Endodermal cell (in vitro differentiated cells): ENCODE data around the gene TBC1D4. TPM values are rescaled to one million over a fixed set of nuclear protein-coding genes. Genes with fewer than 3 reads are reported as not detected.
"Not testable (repeated sequence)": the region's sequence is repeated elsewhere in the genome, so short reads cannot be mapped to it uniquely, and the experiment has no call there.

ENCODE experiments used
- DNase-seq: peaks from one replicate; pipeline ENCODE4 v3.0.0-alpha.2; 2017
- H3K27ac ChIP-seq: 2 replicates; pipeline ENCODE4 v1.5.1; 2013; ENCODE audit warnings: mild to moderate bottlenecking, low read depth, low read length, moderate library complexity
- H3K27me3 ChIP-seq: 2 replicates; pipeline ENCODE4 v1.6.1; 2013; ENCODE audit warnings: mild to moderate bottlenecking, low read length, moderate library complexity; ENCODE audit not compliant: insufficient read depth, control insufficient read depth, poor library complexity, severe bottlenecking
- H3K36me3 ChIP-seq: 2 replicates; pipeline ENCODE4 v1.7.0; 2013; ENCODE audit warnings: mild to moderate bottlenecking, low read length, moderate library complexity; ENCODE audit not compliant: control insufficient read depth, insufficient read depth
- H3K4me1 ChIP-seq: one replicate; pipeline ENCODE4 v1.7.0; 2013; ENCODE audit warnings: low read length; ENCODE audit not compliant: control insufficient read depth, insufficient read depth
- H3K4me3 ChIP-seq: 2 replicates; pipeline ENCODE4 v1.5.1; 2013; ENCODE audit warnings: mild to moderate bottlenecking, low read length, moderate library complexity
- H3K9ac ChIP-seq: 2 replicates; pipeline ENCODE4 v1.6.1; 2013; ENCODE audit warnings: mild to moderate bottlenecking, low read length, moderate library complexity; ENCODE audit not compliant: poor library complexity, severe bottlenecking; ENCODE audit errors: extremely low read depth
- H3K9me3 ChIP-seq: 2 replicates; pipeline ENCODE4 v1.6.1; 2013; ENCODE audit warnings: mild to moderate bottlenecking, low read length, moderate library complexity; ENCODE audit not compliant: control insufficient read depth
- H3K27ac Mint-ChIP-seq: 2 replicates; pipeline ENCODE4 v1.8.0; 2020; ENCODE audit warnings: mixed read lengths
- H3K27me3 Mint-ChIP-seq: 2 replicates; pipeline ENCODE4 v1.8.0; 2021; ENCODE audit warnings: mild to moderate bottlenecking, mixed read lengths; ENCODE audit not compliant: insufficient read depth
- H3K36me3 Mint-ChIP-seq: 2 replicates; pipeline ENCODE4 v1.8.0; 2020; ENCODE audit warnings: low read depth, mixed read lengths
- H3K4me1 Mint-ChIP-seq: 2 replicates; pipeline ENCODE4 v1.8.0; 2020; ENCODE audit warnings: mixed read lengths
- H3K4me3 Mint-ChIP-seq: 2 replicates; pipeline ENCODE4 v1.8.0; 2020; ENCODE audit warnings: mild to moderate bottlenecking, moderate library complexity, mixed read lengths
- H3K9me3 Mint-ChIP-seq: 2 replicates; pipeline ENCODE4 v1.8.0; 2020; ENCODE audit warnings: mild to moderate bottlenecking, mixed read lengths
- WGBS, 2 experiments: methylation state at CpG; one replicate each; pipeline versions ENCODE4 v1.1.5 to v1.1.7; 2013; ENCODE audit warnings: missing lambda C conversion rate in 2 of 2, mixed read lengths in 1 of 2; ENCODE audit not compliant: insufficient coverage in 1 of 2, insufficient read length in 1 of 2; 5-methylcytosine and 5-hydroxymethylcytosine counted together
- total RNA-seq, 2 donors: library from RNA; stranded (reverse); fragmentation: NEBNext Ultra II Directional in 1 of 2; extraction: Animal tissue kit (Norgen Biotek cat#: 25700) in 1 of 2; gene quantifications; 2 replicates in 1 of 2; 3 replicates in 1 of 2; pipeline ENCODE4 v1.2.1, GENCODE V29; 2021
- TF ChIP-seq, protein P1 (sequence below): fragments of 200-600 bp; sonication (generic); conservative IDR thresholded peaks from 2 replicates; pipeline ENCODE4 v1.5.0; 2021; ENCODE audit warnings: antibody characterized with exemption, mild to moderate bottlenecking

Gene TBC1D4
- total RNA-seq, 2 donors from 2014 or later = 3.2 to 4.7 TPM

DNA sequence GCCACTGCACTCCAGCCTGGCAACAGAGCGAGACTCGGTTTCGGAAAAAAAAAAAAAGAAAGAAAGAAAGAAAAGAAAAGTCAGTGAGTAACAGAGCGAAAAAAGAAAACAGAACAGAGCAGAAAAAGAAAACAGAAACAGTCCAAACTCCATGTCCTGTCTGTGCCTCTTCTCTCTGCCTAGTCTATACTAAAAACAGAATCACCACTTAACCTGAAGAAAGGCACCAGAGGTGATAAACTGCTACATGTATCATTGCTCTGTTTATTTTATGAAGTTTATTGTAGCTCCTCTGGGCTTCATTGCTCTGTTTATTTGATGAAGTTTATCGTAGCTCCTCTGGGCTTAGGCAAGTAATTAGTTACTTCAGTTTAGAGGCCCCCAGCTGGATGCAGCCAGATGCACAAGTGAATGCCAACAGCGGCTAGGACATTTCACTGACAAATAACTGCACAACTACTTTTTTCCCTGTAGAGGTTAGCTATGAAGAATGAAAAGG is 39.2 kb downstream of the TBC1D4 start:
- Mint-ChIP-seq H3K27ac (no peak overlapping the region), H3K36me3 (no peaks in the 10 kb centered on the region), H3K27me3 (no peaks in the 10 kb centered on the region), H3K4me3 (no peak overlapping the region), H3K9me3 (no peaks in the 10 kb centered on the region), H3K4me1 (peaks cover 4% of the 10 kb centered on the region)
- Histone ChIP-seq H3K4me3 (no peak overlapping the region), H3K36me3 (no peaks in the 10 kb centered on the region), H3K4me1 (no peaks in the 10 kb centered on the region), H3K9ac (no peak overlapping the region), H3K27me3 (no peaks in the 10 kb centered on the region), H3K27ac (no peak overlapping the region), H3K9me3 (no peaks in the 10 kb centered on the region)
- WGBS, 2 experiments = 95 to 97% methylated on average over 4 to 6 of the region's 6 CpGs
- DNase-seq = no peak
- TF ChIP-seq, protein P1, sequence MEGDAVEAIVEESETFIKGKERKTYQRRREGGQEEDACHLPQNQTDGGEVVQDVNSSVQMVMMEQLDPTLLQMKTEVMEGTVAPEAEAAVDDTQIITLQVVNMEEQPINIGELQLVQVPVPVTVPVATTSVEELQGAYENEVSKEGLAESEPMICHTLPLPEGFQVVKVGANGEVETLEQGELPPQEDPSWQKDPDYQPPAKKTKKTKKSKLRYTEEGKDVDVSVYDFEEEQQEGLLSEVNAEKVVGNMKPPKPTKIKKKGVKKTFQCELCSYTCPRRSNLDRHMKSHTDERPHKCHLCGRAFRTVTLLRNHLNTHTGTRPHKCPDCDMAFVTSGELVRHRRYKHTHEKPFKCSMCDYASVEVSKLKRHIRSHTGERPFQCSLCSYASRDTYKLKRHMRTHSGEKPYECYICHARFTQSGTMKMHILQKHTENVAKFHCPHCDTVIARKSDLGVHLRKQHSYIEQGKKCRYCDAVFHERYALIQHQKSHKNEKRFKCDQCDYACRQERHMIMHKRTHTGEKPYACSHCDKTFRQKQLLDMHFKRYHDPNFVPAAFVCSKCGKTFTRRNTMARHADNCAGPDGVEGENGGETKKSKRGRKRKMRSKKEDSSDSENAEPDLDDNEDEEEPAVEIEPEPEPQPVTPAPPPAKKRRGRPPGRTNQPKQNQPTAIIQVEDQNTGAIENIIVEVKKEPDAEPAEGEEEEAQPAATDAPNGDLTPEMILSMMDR = no peak

DNA sequence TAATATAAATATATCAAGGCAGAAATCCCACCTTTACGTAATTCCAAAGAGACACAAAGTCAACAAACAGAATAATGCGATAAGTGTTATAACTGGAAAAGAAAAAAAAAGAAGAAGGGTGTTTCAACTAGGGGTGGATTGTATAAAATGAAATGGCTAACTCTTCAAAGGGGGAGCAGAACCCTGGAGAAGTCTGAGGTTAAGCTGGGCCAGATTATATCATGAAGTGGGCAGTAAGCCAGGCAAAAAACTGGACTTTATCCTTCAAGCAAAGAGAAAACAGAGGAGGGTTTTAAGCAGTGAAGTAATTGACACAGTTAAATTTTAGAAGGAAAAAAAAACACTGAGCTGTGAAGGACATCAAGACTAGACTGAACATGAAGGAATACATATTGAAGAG is 41.9 kb downstream of the TBC1D4 start:
- H3K9ac ChIP-seq = no peak overlapping the region
- no peaks in the 10 kb centered on the region for H3K27me3 ChIP-seq
- Mint-ChIP-seq H3K27ac (no peak overlapping the region), H3K4me3 (no peak overlapping the region), H3K4me1 (peaks cover 4% of the 10 kb centered on the region), H3K27me3 (no peaks in the 10 kb centered on the region), H3K9me3 (no peaks in the 10 kb centered on the region), H3K36me3 (no peaks in the 10 kb centered on the region)
- no peaks in the 10 kb centered on the region for H3K9me3 ChIP-seq
- no peak for DNase-seq
- 83% methylated on average over 1 of the region's 2 CpGs; no CpG with 5 or more reads in 1 of the 2 experiments for WGBS, 2 experiments
- no peak overlapping the region for H3K27ac ChIP-seq
- no peaks in the 10 kb centered on the region for H3K4me1 ChIP-seq
- no peaks in the 10 kb centered on the region for H3K36me3 ChIP-seq
- H3K4me3 ChIP-seq = no peak overlapping the region
- TF ChIP-seq, protein P1 = no peak

DNA sequence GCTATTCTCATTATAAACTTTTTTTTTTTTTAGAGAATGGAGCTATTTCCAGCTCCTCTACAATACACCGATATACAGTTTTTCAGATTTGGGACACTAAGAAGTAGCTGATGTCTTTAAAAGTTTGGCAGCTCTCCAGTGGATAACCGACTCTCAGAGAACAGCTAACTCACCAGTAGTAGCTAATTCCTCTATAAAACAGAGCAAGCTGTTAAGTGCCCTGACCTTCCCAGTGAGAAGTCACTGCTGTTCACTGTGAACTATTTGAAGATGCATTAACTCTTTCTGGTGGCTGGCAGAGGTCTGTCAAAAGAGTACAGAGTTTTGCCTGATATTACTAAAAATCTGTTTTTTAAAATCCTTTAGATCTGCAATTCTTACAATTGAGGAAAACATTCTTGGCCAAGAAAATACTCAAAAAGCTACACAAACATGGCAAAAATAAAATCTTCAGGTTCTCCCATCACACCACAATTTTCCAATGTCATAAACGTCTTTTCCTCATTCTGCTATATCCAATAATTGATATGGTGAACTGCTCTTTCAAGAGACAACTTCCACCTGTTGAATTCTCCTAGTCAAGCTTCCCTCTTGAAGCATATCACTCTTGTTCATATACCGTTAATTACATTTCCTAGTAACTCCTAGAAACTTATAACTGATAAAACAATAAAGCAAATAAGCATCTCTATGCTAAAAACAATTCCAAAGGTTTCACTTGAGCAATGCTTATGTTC is 44.2 kb downstream of the TBC1D4 start:
- Mint-ChIP-seq H3K4me3 (no peak overlapping the region), H3K27me3 (no peaks in the 10 kb centered on the region), H3K9me3 (no peaks in the 10 kb centered on the region), H3K27ac (no peak overlapping the region), H3K36me3 (no peaks in the 10 kb centered on the region), H3K4me1 (no peaks in the 10 kb centered on the region)
- no peaks in the 10 kb centered on the region for H3K9me3 ChIP-seq
- H3K9ac ChIP-seq = no peak overlapping the region
- TF ChIP-seq, protein P1 = no peak
- no peaks in the 10 kb centered on the region for H3K27me3 ChIP-seq
- DNase-seq = no peak
- WGBS, 2 experiments = 84 to 90% methylated on average over 2 to 4 of the region's 4 CpGs
- no peak overlapping the region for H3K27ac ChIP-seq
- no peaks in the 10 kb centered on the region for H3K36me3 ChIP-seq
- no peak overlapping the region for H3K4me3 ChIP-seq
- no peaks in the 10 kb centered on the region for H3K4me1 ChIP-seq

DNA sequence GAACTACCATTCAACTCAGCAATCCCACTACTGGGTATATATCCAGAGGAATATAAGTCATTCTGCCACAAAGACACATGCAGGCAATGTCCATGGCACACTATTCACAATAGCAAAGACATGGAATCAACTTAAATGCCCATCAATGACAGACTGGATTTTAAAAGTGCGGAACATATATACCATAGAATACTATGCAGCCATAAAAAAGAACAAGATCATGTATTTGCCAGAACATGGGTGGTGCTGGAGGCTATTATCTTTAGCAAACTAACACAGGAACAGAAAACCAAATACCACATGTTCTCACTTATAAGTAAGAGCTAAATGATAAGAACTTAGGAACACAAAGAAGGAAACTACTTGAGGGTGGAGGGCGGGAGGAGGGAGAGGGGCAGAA is 47.8 kb downstream of the TBC1D4 start:
- H3K27ac ChIP-seq, H3K4me1 Mint-ChIP-seq, H3K4me3 Mint-ChIP-seq, H3K36me3 Mint-ChIP-seq, H3K36me3 ChIP-seq, H3K9ac ChIP-seq, H3K4me1 ChIP-seq, H3K27me3 Mint-ChIP-seq, H3K9me3 ChIP-seq, H3K9me3 Mint-ChIP-seq, DNase-seq, H3K27ac Mint-ChIP-seq, H3K4me3 ChIP-seq, H3K27me3 ChIP-seq: not testable (repeated sequence)
- WGBS, 2 experiments = 94% methylated on average over 2 of the region's 2 CpGs; no CpG with 5 or more reads in 1 of the 2 experiments
